Body of pancreas (tissue), 4 donors: ENCODE results near the gene XRCC3. TPM values are rescaled to one million over a fixed set of nuclear protein-coding genes. Genes with fewer than 3 reads are reported as not detected.

Experiments
- ATAC-seq: fragments of 150-250 bp; one replicate; pipeline ENCODE4 v1.9.1; 2016
- DNase-seq, 4 donors: peaks; one replicate each; pipeline ENCODE4 v3.0.0-alpha.2; 2019
- H3K27ac ChIP-seq, 4 donors: fragments of 200-600 bp; sonication (generic); 1 replicate in 3 of 4; 2 replicates in 1 of 4; pipeline versions ENCODE4 v1.5.1 to v1.6.1; 2016 to 2019; ENCODE audit warnings: mild to moderate bottlenecking in 1 of 4, mixed read lengths in 1 of 4, moderate library complexity in 1 of 4
- H3K27me3 ChIP-seq, 2 donors: fragments of 200-600 bp; sonication (generic); one replicate each; pipeline ENCODE4 v1.6.0; 2016; ENCODE audit warnings: mild to moderate bottlenecking in 1 of 2
- H3K36me3 ChIP-seq, 2 donors: fragments of 200-600 bp; sonication (generic); replicated peaks in 1 of 2; 2 replicates each; pipeline ENCODE4 v1.5.1; 2016; ENCODE audit warnings: low read depth in 2 of 2; ENCODE audit not compliant: insufficient read depth in 1 of 2
- H3K4me1 ChIP-seq: fragments of 200-600 bp; sonication (generic); one replicate; pipeline ENCODE4 v1.6.0; 2016
- H3K4me3 ChIP-seq, 2 donors: fragments of 200-600 bp; sonication (generic); 1 replicate in 1 of 2; 2 replicates in 1 of 2; pipeline ENCODE4 v1.5.1; 2016 to 2019
- H3K9me3 ChIP-seq, 3 donors: fragments of 200-600 bp; sonication (generic); 1 replicate in 2 of 3; 2 replicates in 1 of 3; pipeline ENCODE4 v1.5.1; 2016
- POLR2A ChIP-seq, 3 donors: fragments of 450-650 bp; IDR thresholded peaks; one replicate each; pipeline ENCODE4 v1.6.1; 2016; ENCODE audit warnings: antibody characterized with exemption in 3 of 3, mild to moderate bottlenecking in 2 of 3
- WGBS, 2 donors: methylation state at CpG; one replicate each; pipeline ENCODE4 v1.1.5; 2017; 5-methylcytosine and 5-hydroxymethylcytosine counted together
- intact Hi-C: fragments of 100-400 bp; cut with DNase I; formaldehyde crosslinking; loops from one replicate; pipeline ENCODE4 v1.15.1; 2023
- total RNA-seq, 2 donors: library from RNA; depleted of rRNA; stranded (reverse); fragments of >200 nt; gene quantifications; one replicate each; pipeline ENCODE4 v1.1.0, GENCODE V29; 2016
- TF ChIP-seq, protein P1 (sequence below), 7 experiments: fragments of 450-650 bp in 4 of 7; fragments of 200-600 bp in 3 of 7; sonication (generic) in 3 of 7; IDR thresholded peaks; one replicate each; pipeline ENCODE4 v1.5.1; 2016 to 2019; ENCODE audit warnings: antibody characterized with exemption in 7 of 7

The XRCC3 gene
- total RNA-seq, 2 donors from 2014 or later: 3.9 to 5.6 TPM

- DNase-seq (peak in 2 of 4 donors; percentile 9 to 20), ATAC-seq (no peak)
- Histone ChIP-seq H3K36me3 (peaks cover 0 to 33% of the 10 kb centered on the region in 2 donors), H3K27me3 (no peaks in the 10 kb centered on the region), H3K27ac (peak overlapping the region in 1 of 4 donors; percentile 32), H3K4me1 (no peaks in the 10 kb centered on the region), H3K4me3 (no peak overlapping the region), H3K9me3 (no peaks in the 10 kb centered on the region)
- whole genome bisulfite sequencing, 2 donors: 74 to 80% methylated on average over 8 to 10 of the region's 10 CpGs
- intact Hi-C loops: no loop called here
- TF ChIP-seq, protein P1, sequence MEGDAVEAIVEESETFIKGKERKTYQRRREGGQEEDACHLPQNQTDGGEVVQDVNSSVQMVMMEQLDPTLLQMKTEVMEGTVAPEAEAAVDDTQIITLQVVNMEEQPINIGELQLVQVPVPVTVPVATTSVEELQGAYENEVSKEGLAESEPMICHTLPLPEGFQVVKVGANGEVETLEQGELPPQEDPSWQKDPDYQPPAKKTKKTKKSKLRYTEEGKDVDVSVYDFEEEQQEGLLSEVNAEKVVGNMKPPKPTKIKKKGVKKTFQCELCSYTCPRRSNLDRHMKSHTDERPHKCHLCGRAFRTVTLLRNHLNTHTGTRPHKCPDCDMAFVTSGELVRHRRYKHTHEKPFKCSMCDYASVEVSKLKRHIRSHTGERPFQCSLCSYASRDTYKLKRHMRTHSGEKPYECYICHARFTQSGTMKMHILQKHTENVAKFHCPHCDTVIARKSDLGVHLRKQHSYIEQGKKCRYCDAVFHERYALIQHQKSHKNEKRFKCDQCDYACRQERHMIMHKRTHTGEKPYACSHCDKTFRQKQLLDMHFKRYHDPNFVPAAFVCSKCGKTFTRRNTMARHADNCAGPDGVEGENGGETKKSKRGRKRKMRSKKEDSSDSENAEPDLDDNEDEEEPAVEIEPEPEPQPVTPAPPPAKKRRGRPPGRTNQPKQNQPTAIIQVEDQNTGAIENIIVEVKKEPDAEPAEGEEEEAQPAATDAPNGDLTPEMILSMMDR (IDR thresholded peaks at IDR 0.05): no peak
- no peak for TF ChIP-seq POLR2A (IDR thresholded peaks at IDR 0.05)
Observed at GRCh38 chr14:103736546-103737431, 21.5 kb upstream of the XRCC3 start.

GRCh38 chr14:103735815-103736545 is 20.7 kb upstream of the XRCC3 start:
- Histone ChIP-seq H3K36me3 (peaks cover 0 to 31% of the 10 kb centered on the region in 2 donors), H3K4me3 (no peak overlapping the region), H3K27ac (peak overlapping the region in 1 of 4 donors; percentile 32), H3K4me1 (peaks cover 3% of the 10 kb centered on the region), H3K27me3 (no peaks in the 10 kb centered on the region), H3K9me3 (no peaks in the 10 kb centered on the region)
- TF ChIP-seq, protein P1 (IDR thresholded peaks at IDR 0.05): no peak
- TF ChIP-seq POLR2A (IDR thresholded peaks at IDR 0.05): no peak
- intact Hi-C loops: no loop called here
- DNase-seq: peak in 2 of 4 donors; percentile 4 to 9
- WGBS, 2 donors: 88 to 92% methylated on average over 13 to 22 of the region's 22 CpGs
- no peak for ATAC-seq

GRCh38 chr14:103735439-103735814 is 20.2 kb upstream of the XRCC3 start:
- ATAC-seq: no peak
- WGBS, 2 donors: 73% methylated on average over 7 of the region's 7 CpGs; no CpG with 5 or more reads in 1 of the 2 donors
- no peaks in the 10 kb centered on the region for H3K27me3 ChIP-seq

GRCh38 chr14:103735022-103735421 is 19.8 kb upstream of the XRCC3 start:
- TF ChIP-seq, protein P1 (IDR thresholded peaks at IDR 0.05): no peak
- no peak for TF ChIP-seq POLR2A (IDR thresholded peaks at IDR 0.05)
- DNase-seq (peak in 2 of 4 donors; percentile 6 to 11), ATAC-seq (no peak)
- H3K4me3 ChIP-seq: no peak overlapping the region
- H3K36me3 ChIP-seq: peaks cover 0 to 27% of the 10 kb centered on the region in 2 donors
- intact Hi-C loops: no loop called here
- H3K27ac ChIP-seq: no peak overlapping the region
- WGBS, 2 donors: 76 to 80% methylated on average over 6 to 12 of the region's 12 CpGs
- no peaks in the 10 kb centered on the region for H3K9me3 ChIP-seq
- peaks cover 13% of the 10 kb centered on the region for H3K4me1 ChIP-seq
- H3K27me3 ChIP-seq: no peaks in the 10 kb centered on the region

More at GRCh38 chr14:103735439-103735814, 20.2 kb upstream of the XRCC3 start:
- Histone ChIP-seq H3K4me3 (no peak overlapping the region), H3K36me3 (peaks cover 0 to 30% of the 10 kb centered on the region in 2 donors), H3K4me1 (peaks cover 9% of the 10 kb centered on the region), H3K27ac (no peak overlapping the region), H3K9me3 (no peaks in the 10 kb centered on the region)
- TF ChIP-seq, protein P1 (IDR thresholded peaks at IDR 0.05): no peak
- TF ChIP-seq POLR2A (IDR thresholded peaks at IDR 0.05): no peak
- intact Hi-C loops: no loop called here
- peak in 2 of 4 donors; percentile 5 to 12 for DNase-seq
